ENCODE data around the gene L3MBTL2. TPM values are rescaled to one million over a fixed set of nuclear protein-coding genes. Genes with fewer than 3 reads are reported as not detected.

L3MBTL2 gene
- total RNA-seq, 1 experiment from 2014 or later, result 33.6 TPM

DNA sequence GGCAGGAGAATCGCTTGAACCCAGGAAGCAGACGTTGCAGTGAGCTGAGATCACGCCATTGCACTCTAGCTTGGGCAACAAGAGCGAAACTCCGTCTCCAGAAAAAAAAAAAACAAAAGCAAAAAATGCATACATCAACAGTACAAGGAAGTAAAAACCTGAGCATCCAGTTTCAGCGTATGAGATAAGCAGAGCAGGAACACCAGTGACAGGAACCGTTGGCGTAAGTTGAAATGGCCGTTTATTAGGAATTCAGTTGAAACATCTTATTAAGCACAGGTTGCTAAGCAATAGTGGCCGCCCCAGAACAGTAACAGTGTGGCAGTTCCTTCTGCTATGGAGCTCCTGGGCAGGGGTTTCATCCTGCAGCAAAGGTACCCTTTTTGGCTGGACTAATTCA lies 4.0 kb upstream of the L3MBTL2 start:
- WGBS (ENCODE audit: extremely low coverage, insufficient read length, low lambda C conversion rate), result no CpG with 5 or more reads among the region's 10 CpGs
- H3K27ac Mint-ChIP-seq, result no peak overlapping the region
- peaks cover 57% of the 10 kb centered on the region for H3K27me3 Mint-ChIP-seq (ENCODE audit: low read depth)

More for the DNA sequence above, 4.0 kb upstream of the L3MBTL2 start:
- peaks cover 3% of the 10 kb centered on the region; the same call in 1 of the 2 replicates for H3K27me3 ChIP-seq (ENCODE audit: insufficient read depth, low read length)
- H4K20me1 ChIP-seq (ENCODE audit: control insufficient read depth, insufficient read depth, insufficient read length), result no peaks in the 10 kb centered on the region
- H3K79me2 ChIP-seq (ENCODE audit: insufficient read depth, low read length), result no peaks in the 10 kb centered on the region
- H3K4me1 ChIP-seq (ENCODE audit: insufficient read depth, low read length), result no peaks in the 10 kb centered on the region
- H3T11ph ChIP-seq (ENCODE audit: low read length), result no peak overlapping the region
- H3K18ac ChIP-seq (ENCODE audit: insufficient read length, low read depth, low read length), result no peak overlapping the region
- 0 out of 7 replicates have a peak, but pooled peaks cover 0 to 2% (median 0%) of the 10 kb centered on the region in 3 experiments for H3K36me3 Mint-ChIP-seq (ENCODE audit: insufficient read depth in 1 of 3, low read depth in 3 of 3)
- H3K9me3 ChIP-seq (ENCODE audit: control insufficient read depth, low read depth, low read length), result no peaks in the 10 kb centered on the region
- H3K4me1 Mint-ChIP-seq, result peaks cover 13 to 27% of the 10 kb centered on the region in 2 experiments
- no peaks in the 10 kb centered on the region for H3K79me1 ChIP-seq (ENCODE audit: insufficient read depth, low read depth, low read length, poor library complexity, severe bottlenecking)
- H2AK5ac ChIP-seq (ENCODE audit: insufficient read length, low read length), result no peak overlapping the region
- H3K4me3 Mint-ChIP-seq, result no peak overlapping the region
- no peak overlapping the region for H2BK12ac ChIP-seq (ENCODE audit: insufficient read length, low read depth, low read length)
- H3K9me3 Mint-ChIP-seq, result no peaks in the 10 kb centered on the region; a peak in 2 of 5 replicates
- no peak overlapping the region for H4K91ac ChIP-seq (ENCODE audit: insufficient read length, low read depth, low read length)
- H3K23me2 ChIP-seq (ENCODE audit: insufficient read length, low read depth, low read length, poor library complexity, severe bottlenecking), result peaks cover 23% of the 10 kb centered on the region
- H3K56ac ChIP-seq (ENCODE audit: insufficient read length, low read depth, low read length), result no peak overlapping the region
- no peak overlapping the region for H2AFZ ChIP-seq (ENCODE audit: low read length)
- TF ChIP-seq, protein P1, sequence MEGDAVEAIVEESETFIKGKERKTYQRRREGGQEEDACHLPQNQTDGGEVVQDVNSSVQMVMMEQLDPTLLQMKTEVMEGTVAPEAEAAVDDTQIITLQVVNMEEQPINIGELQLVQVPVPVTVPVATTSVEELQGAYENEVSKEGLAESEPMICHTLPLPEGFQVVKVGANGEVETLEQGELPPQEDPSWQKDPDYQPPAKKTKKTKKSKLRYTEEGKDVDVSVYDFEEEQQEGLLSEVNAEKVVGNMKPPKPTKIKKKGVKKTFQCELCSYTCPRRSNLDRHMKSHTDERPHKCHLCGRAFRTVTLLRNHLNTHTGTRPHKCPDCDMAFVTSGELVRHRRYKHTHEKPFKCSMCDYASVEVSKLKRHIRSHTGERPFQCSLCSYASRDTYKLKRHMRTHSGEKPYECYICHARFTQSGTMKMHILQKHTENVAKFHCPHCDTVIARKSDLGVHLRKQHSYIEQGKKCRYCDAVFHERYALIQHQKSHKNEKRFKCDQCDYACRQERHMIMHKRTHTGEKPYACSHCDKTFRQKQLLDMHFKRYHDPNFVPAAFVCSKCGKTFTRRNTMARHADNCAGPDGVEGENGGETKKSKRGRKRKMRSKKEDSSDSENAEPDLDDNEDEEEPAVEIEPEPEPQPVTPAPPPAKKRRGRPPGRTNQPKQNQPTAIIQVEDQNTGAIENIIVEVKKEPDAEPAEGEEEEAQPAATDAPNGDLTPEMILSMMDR (conservative IDR thresholded peaks at IDR 0.05), result no peak
- no peak overlapping the region for H2BK20ac ChIP-seq (ENCODE audit: low read depth, low read length, poor library complexity, severe bottlenecking)
- no peak overlapping the region for H4K8ac ChIP-seq (replicated peaks; ENCODE audit: insufficient read length, low read depth, low read length)
- H3K27ac ChIP-seq (ENCODE audit: insufficient read length, low read depth, low read length), result no peak overlapping the region
- no peak overlapping the region for H2BK5ac ChIP-seq (ENCODE audit: insufficient read length, low read length)
- H4K5ac ChIP-seq (ENCODE audit: insufficient read length, low read depth, low read length), result no peak overlapping the region
- H2BK15ac ChIP-seq (ENCODE audit: low read depth, low read length), result no peak overlapping the region
- no peak overlapping the region for H2BK120ac ChIP-seq (ENCODE audit: low read depth, low read length, poor library complexity, severe bottlenecking)
- no peak overlapping the region for H3K9ac ChIP-seq (ENCODE audit: extremely low read depth, insufficient read length, low read length)
- H3K14ac ChIP-seq (ENCODE audit: insufficient read depth, low read length), result no peak overlapping the region
- DNase-seq, result no peak
- H3K23ac ChIP-seq (ENCODE audit: insufficient read length, low read depth, low read length), result no peak overlapping the region
- no peak overlapping the region for H3K4ac ChIP-seq (ENCODE audit: low read depth, low read length)
- H3K4me2 ChIP-seq (ENCODE audit: insufficient read depth, insufficient read length, low read length), result no peak overlapping the region
